HepG2 (cell line): Measurements from ENCODE around the gene SPINK4. TPM values are rescaled to one million over a fixed set of nuclear protein-coding genes. Genes with fewer than 3 reads are reported as not detected.

Experiments used
- ATAC-seq: fragments of 200-7000 bp; cut with Tn5 transposase; 3 replicates; pipeline ENCODE4 v1.9.1; 2020; ENCODE audit warnings: mild to moderate bottlenecking, moderate library complexity
- BruUV-seq: library from RNA; stranded (reverse); fragments of 400-500 nt; replicated peaks from 2 replicates; lab custom pipeline; 2021; lab: Mats Ljungman, UMichigan
- CTCF ChIA-PET: fragments of 300-600 bp; formaldehyde crosslinking; extraction: SDS; loops from one replicate; lab custom pipeline; 2021; ENCODE audit warnings: low total read pairs, inconsistent platforms, low intra/inter-chr PET ratio; lab: Yijun Ruan, JAX
- POLR2A ChIA-PET: fragments of 350-600 bp; sonication (Branson Sonifier 250); formaldehyde crosslinking; loops from one replicate; lab custom pipeline; 2020; ENCODE audit warnings: antibody characterized with exemption, inconsistent platforms; lab: Yijun Ruan, JAX
- DNase-seq: peaks from one replicate; pipeline ENCODE4 v3.0.0-alpha.2; 2015; ENCODE audit warnings: low spot score
- FAIRE-seq: peaks from 3 replicates; lab custom pipeline; 2011; peaks lifted over from hg19 to GRCh38; lab: Jason Lieb, UNC
- H2AFZ ChIP-seq: one replicate; pipeline ENCODE4 v1.6.1; 2011; ENCODE audit warnings: low read length, inconsistent platforms
- H3K27ac ChIP-seq: fragments of 300-600 bp; 3 replicates; pipeline ENCODE4 v1.8.0; 2011; ENCODE audit warnings: mixed run types, mild to moderate bottlenecking, mixed read lengths, low read length, inconsistent platforms; ENCODE audit not compliant: insufficient read depth; ENCODE audit errors: extremely low read length
- H3K27me3 ChIP-seq, 2 experiments: fragments of 200-600 bp in 1 of 2; 2 replicates in 1 of 2; 3 replicates in 1 of 2; pipeline versions ENCODE4 v1.6.0 to v1.8.0; 2011; ENCODE audit warnings: low read length in 2 of 2, mild to moderate bottlenecking in 2 of 2, moderate library complexity in 2 of 2, inconsistent platforms in 1 of 2; ENCODE audit not compliant: insufficient read depth in 2 of 2, control insufficient read depth in 1 of 2
- H3K36me3 ChIP-seq, 2 experiments: fragments of 200-600 bp in 1 of 2; replicated peaks in 1 of 2; 2 replicates in 1 of 2; 3 replicates in 1 of 2; pipeline versions ENCODE4 v1.5.1 to v1.8.0; 2011; ENCODE audit warnings: low read length in 2 of 2, inconsistent platforms in 1 of 2; ENCODE audit not compliant: insufficient read depth in 2 of 2, control insufficient read depth in 1 of 2
- H3K4me1 ChIP-seq: 2 replicates; pipeline ENCODE4 v1.5.1; 2012; ENCODE audit warnings: low read length, inconsistent platforms; ENCODE audit not compliant: insufficient read depth
- H3K4me2 ChIP-seq: 2 replicates; pipeline ENCODE4 v1.6.0; 2011; ENCODE audit warnings: low read depth, low read length, inconsistent platforms
- H3K4me3 ChIP-seq, 3 experiments: fragments of 200-600 bp in 1 of 3; sonication (generic), shearing (Covaris generic) in 1 of 3; replicated peaks in 1 of 3; 2 replicates each; pipeline ENCODE4 v1.5.1; 2011 to 2016; ENCODE audit warnings: low read length in 3 of 3, inconsistent platforms in 2 of 3, low read depth in 2 of 3, mild to moderate bottlenecking in 2 of 3, control low read depth in 1 of 3, mixed read lengths in 1 of 3; ENCODE audit not compliant: insufficient read depth in 1 of 3
- H3K79me2 ChIP-seq: one replicate; pipeline ENCODE4 v1.6.1; 2011; ENCODE audit warnings: low read length, inconsistent platforms; ENCODE audit not compliant: insufficient read depth
- H3K9ac ChIP-seq: 2 replicates; pipeline ENCODE4 v1.6.0; 2011; ENCODE audit warnings: mild to moderate bottlenecking, low read depth, low read length, inconsistent platforms; ENCODE audit not compliant: insufficient read depth
- H3K9me3 ChIP-seq: 2 replicates; pipeline ENCODE4 v1.5.1; 2012; ENCODE audit warnings: mild to moderate bottlenecking, low read length
- H4K20me1 ChIP-seq: 2 replicates; pipeline ENCODE4 v1.6.0; 2011; ENCODE audit warnings: inconsistent platforms, mild to moderate bottlenecking, low read length, moderate library complexity; ENCODE audit not compliant: insufficient read depth
- MED8 ChIP-seq: sonication (generic); formaldehyde crosslinking; IDR thresholded peaks from 2 replicates; pipeline ENCODE4 v1.8.1; 2023; ENCODE audit warnings: mild to moderate bottlenecking, missing genetic modification reagents; ENCODE audit not compliant: insufficient replicate concordance
- NFE2 ChIP-seq: sonication (generic); formaldehyde crosslinking; IDR thresholded peaks from 2 replicates; pipeline ENCODE4 v1.4.0; 2020; ENCODE audit warnings: missing genetic modification reagents
- POLR2A ChIP-seq, 2 experiments: IDR thresholded peaks; 2 replicates each; pipeline ENCODE4 v1.6.1; 2011; ENCODE audit warnings: low read depth in 2 of 2, low read length in 2 of 2, mild to moderate bottlenecking in 1 of 2, moderate library complexity in 1 of 2; ENCODE audit not compliant: insufficient read depth in 1 of 2
- RBFOX2 ChIP-seq: fragments of 200-400 bp; formaldehyde crosslinking; IDR thresholded peaks from 2 replicates; pipeline ENCODE4 v1.6.1; 2017; ENCODE audit warnings: low read depth, mild to moderate bottlenecking, low read length
- TARDBP ChIP-seq: sonication (generic); formaldehyde crosslinking; IDR thresholded peaks from 2 replicates; pipeline ENCODE4 v1.8.0; 2022; ENCODE audit warnings: mild to moderate bottlenecking, missing genetic modification reagents
- TSC22D2 ChIP-seq: sonication (generic); formaldehyde crosslinking; IDR thresholded peaks from 2 replicates; pipeline ENCODE4 v1.5.1; 2020; ENCODE audit warnings: missing genetic modification reagents, mild to moderate bottlenecking, borderline replicate concordance
- ZNF260 ChIP-seq: sonication (generic); formaldehyde crosslinking; IDR thresholded peaks from 2 replicates; pipeline ENCODE4 v1.4.0; 2020; ENCODE audit warnings: missing genetic modification reagents, low read depth, mild to moderate bottlenecking, borderline replicate concordance
- ZNF775 ChIP-seq: sonication (generic); formaldehyde crosslinking; IDR thresholded peaks from 2 replicates; pipeline ENCODE4 v1.4.0; 2020; ENCODE audit warnings: missing genetic modification reagents, mild to moderate bottlenecking, moderate library complexity, borderline replicate concordance
- WGBS: methylation state at CpG from one replicate; pipeline ENCODE4 v1.1.6; 2017; ENCODE audit warnings: low lambda C conversion rate; 5-methylcytosine and 5-hydroxymethylcytosine counted together
- in situ Hi-C: cut with HindIII; loops from 2 replicates; pipeline ENCODE4 v1.10.0; 2017; ENCODE audit warnings: low pct_unique_long_range_greater_than_20kb; ENCODE audit not compliant: extremely low pct_ligation_motif_present
- intact Hi-C: fragments of 100-400 bp; cut with micrococcal nuclease; formaldehyde crosslinking; loops from one replicate; pipeline ENCODE4 v1.10.0; 2022; ENCODE audit not compliant: unreplicated experiment
- polyA plus RNA-seq, 8 experiments: library from polyadenylated mRNA; depleted of rRNA in 3 of 8; stranded (reverse) in 7 of 8; unstranded in 1 of 8; fragments of >200 nt; fragmentation: Illumina TruSeq in 4 of 8; extraction: Trizol in 4 of 8; gene quantifications; 2 replicates each; pipeline versions ENCODE4 v1.2.1 to v1.2.3, GENCODE V29; 2011 to 2016; ENCODE audit warnings: low read depth in 4 of 8, missing spikeins in 1 of 8, mixed read lengths in 1 of 8; ENCODE audit not compliant: insufficient read depth in 1 of 8
- total RNA-seq, 5 experiments: library from RNA; depleted of rRNA; stranded (reverse); fragments of >200 nt; fragmentation: Illumina TruSeq; extraction: Trizol; gene quantifications; 2 replicates each; pipeline ENCODE4 v1.2.3, GENCODE V29; 2016; ENCODE audit warnings: low read depth in 1 of 5
- TF ChIP-seq, protein P1 (sequence below): sonication (generic); formaldehyde crosslinking; IDR thresholded peaks from 2 replicates; pipeline ENCODE4 v1.4.0; 2020; ENCODE audit warnings: missing genetic modification reagents, mild to moderate bottlenecking, borderline replicate concordance
- TF ChIP-seq, protein P2 (sequence below): sonication (generic); formaldehyde crosslinking; IDR thresholded peaks from 2 replicates; pipeline ENCODE4 v1.5.0; 2020; ENCODE audit warnings: missing genetic modification reagents
- TF ChIP-seq, protein P3 (sequence below): sonication (generic); formaldehyde crosslinking; IDR thresholded peaks from 2 replicates; pipeline ENCODE4 v1.8.0; 2022; ENCODE audit warnings: missing genetic modification reagents, mild to moderate bottlenecking, inconsistent platforms, borderline replicate concordance
- TF ChIP-seq, protein P4 (sequence below): fragments of 450-650 bp; IDR thresholded peaks from 2 replicates; pipeline ENCODE4 v1.6.1; 2017
- TF ChIP-seq, protein P5 (sequence below): sonication (generic); formaldehyde crosslinking; conservative IDR thresholded peaks from 2 replicates; pipeline ENCODE4 v1.8.1; 2023; ENCODE audit warnings: missing genetic modification reagents
- TF ChIP-seq, protein P6 (sequence below): IDR thresholded peaks from 2 replicates; pipeline ENCODE4 v1.6.1; 2018; ENCODE audit warnings: missing genetic modification reagents, mild to moderate bottlenecking, missing compliant biosample characterization

Gene SPINK4
- total and polyA plus RNA-seq, 2 of the 13 experiments (the other 11 are each of a cell fraction or from before 2014, with no cell fraction given), result 0.53 to 3.4 TPM

DNA sequence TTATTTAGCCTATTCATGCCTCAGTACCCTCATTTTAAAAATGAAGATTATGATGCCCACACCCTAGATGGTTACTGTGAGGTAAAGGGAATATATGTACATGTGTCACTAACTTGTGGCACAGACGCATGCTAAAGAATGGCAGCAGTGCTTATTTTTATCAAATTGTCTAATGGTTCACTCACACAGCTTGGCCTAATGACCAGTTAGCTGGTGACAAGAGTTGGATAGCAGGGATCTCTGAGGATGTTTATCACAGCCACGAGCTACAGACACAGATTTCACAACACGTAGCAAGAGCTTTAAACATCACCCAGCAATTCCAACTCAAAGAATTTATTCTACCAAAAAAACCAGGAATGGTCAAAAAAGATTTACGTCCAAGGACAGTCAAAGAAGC, 17.3 kb downstream of the SPINK4 start:
- Histone ChIP-seq H3K9me3 (no peaks in the 10 kb centered on the region), H3K36me3 (peaks cover 34 to 90% of the 10 kb centered on the region in 2 experiments), H3K27ac (no peak overlapping the region), H4K20me1 (no peaks in the 10 kb centered on the region; the same call in 1 of the 2 replicates), H3K4me3 (no peak overlapping the region), H3K9ac (no peak overlapping the region), H3K27me3 (no peaks in the 10 kb centered on the region), H3K4me2 (no peak overlapping the region), H2AFZ (no peak overlapping the region), H3K79me2 (peaks cover 7% of the 10 kb centered on the region), H3K4me1 (peaks cover 1% of the 10 kb centered on the region; the same call in 1 of the 2 replicates)
- ChIA-PET POLR2A (no interaction called here), CTCF (no interaction called here)
- no TSS peak for BruUV-seq
- ATAC-seq, result no peak
- in situ Hi-C loops, result no loop called here
- intact Hi-C loops, result no loop called here
- 96% methylated on average over 4 of the region's 4 CpGs for WGBS
- FAIRE-seq, result no peak
- TF ChIP-seq NFE2 (no peak), MED8 (CRISPR knock-in tag) (no peak), ZNF260 (no peak), RBFOX2 (no peak), TSC22D2 (CRISPR knock-in tag) (no peak), POLR2A (IDR thresholded peaks at IDR 0.05; ENCODE audit: insufficient read depth in 1 of 2, low read depth in 2 of 2, low read length in 2 of 2) (no peak), ZNF775 (CRISPR knock-in tag) (no peak), TARDBP (CRISPR knock-in tag) (no peak)
- TF ChIP-seq, protein P1, sequence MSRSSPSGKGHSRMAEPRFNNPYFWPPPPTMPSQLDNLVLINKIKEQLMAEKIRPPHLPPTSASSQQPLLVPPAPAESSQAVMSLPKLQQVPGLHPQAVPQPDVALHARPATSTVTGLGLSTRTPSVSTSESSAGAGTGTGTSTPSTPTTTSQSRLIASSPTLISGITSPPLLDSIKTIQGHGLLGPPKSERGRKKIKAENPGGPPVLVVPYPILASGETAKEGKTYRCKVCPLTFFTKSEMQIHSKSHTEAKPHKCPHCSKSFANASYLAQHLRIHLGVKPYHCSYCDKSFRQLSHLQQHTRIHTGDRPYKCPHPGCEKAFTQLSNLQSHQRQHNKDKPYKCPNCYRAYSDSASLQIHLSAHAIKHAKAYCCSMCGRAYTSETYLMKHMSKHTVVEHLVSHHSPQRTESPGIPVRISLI (CRISPR knock-in tag), result no peak
- TF ChIP-seq, protein P2, sequence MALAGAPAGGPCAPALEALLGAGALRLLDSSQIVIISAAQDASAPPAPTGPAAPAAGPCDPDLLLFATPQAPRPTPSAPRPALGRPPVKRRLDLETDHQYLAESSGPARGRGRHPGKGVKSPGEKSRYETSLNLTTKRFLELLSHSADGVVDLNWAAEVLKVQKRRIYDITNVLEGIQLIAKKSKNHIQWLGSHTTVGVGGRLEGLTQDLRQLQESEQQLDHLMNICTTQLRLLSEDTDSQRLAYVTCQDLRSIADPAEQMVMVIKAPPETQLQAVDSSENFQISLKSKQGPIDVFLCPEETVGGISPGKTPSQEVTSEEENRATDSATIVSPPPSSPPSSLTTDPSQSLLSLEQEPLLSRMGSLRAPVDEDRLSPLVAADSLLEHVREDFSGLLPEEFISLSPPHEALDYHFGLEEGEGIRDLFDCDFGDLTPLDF (CRISPR knock-in tag), result no peak
- TF ChIP-seq, protein P3, sequence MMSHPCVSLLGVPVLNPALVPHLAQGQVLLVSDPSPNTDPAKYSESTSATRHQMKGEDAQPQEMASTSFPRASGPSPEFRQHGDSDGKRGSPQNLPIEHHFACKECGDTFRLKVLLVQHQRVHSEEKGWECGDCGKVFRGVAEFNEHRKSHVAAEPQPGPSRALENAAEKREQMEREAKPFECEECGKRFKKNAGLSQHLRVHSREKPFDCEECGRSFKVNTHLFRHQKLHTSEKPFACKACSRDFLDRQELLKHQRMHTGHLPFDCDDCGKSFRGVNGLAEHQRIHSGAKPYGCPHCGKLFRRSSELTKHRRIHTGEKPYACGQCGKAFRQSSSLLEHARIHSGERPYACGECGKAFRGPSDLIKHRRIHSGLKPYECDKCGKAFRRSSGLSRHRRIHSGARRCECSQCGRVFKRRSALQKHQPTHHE, result no peak
- TF ChIP-seq, protein P4, sequence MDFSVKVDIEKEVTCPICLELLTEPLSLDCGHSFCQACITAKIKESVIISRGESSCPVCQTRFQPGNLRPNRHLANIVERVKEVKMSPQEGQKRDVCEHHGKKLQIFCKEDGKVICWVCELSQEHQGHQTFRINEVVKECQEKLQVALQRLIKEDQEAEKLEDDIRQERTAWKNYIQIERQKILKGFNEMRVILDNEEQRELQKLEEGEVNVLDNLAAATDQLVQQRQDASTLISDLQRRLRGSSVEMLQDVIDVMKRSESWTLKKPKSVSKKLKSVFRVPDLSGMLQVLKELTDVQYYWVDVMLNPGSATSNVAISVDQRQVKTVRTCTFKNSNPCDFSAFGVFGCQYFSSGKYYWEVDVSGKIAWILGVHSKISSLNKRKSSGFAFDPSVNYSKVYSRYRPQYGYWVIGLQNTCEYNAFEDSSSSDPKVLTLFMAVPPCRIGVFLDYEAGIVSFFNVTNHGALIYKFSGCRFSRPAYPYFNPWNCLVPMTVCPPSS, result no peak
- TF ChIP-seq, protein P5, sequence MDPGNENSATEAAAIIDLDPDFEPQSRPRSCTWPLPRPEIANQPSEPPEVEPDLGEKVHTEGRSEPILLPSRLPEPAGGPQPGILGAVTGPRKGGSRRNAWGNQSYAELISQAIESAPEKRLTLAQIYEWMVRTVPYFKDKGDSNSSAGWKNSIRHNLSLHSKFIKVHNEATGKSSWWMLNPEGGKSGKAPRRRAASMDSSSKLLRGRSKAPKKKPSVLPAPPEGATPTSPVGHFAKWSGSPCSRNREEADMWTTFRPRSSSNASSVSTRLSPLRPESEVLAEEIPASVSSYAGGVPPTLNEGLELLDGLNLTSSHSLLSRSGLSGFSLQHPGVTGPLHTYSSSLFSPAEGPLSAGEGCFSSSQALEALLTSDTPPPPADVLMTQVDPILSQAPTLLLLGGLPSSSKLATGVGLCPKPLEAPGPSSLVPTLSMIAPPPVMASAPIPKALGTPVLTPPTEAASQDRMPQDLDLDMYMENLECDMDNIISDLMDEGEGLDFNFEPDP (CRISPR knock-in tag), result no peak
- TF ChIP-seq, protein P6, sequence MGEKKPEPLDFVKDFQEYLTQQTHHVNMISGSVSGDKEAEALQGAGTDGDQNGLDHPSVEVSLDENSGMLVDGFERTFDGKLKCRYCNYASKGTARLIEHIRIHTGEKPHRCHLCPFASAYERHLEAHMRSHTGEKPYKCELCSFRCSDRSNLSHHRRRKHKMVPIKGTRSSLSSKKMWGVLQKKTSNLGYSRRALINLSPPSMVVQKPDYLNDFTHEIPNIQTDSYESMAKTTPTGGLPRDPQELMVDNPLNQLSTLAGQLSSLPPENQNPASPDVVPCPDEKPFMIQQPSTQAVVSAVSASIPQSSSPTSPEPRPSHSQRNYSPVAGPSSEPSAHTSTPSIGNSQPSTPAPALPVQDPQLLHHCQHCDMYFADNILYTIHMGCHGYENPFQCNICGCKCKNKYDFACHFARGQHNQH, result no peak
- DNase-seq, result no peak
